NCI-H2196 treated with DMSO at 0.1 percent for 48 hours (cell line): ENCODE results near the gene COMMD10.
"Not testable (repeated sequence)": the region's sequence is repeated elsewhere in the genome, so short reads cannot be mapped to it uniquely, and the experiment has no call there.

Experiments
- DNase-seq: peaks from one replicate; lab custom pipeline; 2025; ENCODE audit not compliant: unreplicated experiment; lab: John Stamatoyannopoulos, UW

COMMD10 gene

DNA sequence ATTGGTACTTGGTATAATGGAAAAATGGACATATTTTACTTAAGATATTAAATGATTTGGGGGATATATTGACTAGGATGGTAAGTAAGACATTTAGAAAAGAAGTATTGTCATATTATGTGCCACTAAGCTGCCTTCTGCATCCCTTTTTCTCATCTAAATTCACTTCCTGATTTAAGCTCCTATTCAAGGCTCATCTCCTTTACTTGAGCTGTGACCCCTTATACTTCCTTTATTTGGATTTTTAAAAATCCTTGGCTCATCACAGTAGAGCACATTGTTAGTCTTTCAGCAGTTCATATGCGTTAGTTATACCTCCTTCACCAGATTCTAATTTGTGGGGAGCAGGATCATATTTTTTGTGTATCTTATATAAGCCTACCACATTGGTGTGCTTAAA, 6.6 kb downstream of the COMMD10 start:
- no peak for DNase-seq

DNA sequence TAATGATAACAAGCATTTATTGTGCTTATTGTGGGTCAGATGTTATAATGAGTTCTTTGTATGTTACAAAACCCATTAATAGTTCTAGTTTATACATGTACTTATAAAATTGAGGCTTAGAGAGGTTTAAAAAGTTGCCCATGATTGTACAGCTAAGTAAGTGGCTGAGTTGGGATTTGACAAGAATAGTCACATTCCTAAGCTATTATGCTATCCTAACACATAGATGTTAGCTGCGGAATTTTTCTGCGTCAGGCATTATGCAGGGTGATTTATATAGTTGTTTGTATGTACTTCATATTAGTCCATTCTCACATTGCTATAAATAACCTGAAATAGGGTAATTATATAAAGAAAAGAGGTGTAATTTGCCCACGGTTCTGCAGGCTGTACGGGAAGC, 12.5 kb downstream of the COMMD10 start:
- no peak for DNase-seq

DNA sequence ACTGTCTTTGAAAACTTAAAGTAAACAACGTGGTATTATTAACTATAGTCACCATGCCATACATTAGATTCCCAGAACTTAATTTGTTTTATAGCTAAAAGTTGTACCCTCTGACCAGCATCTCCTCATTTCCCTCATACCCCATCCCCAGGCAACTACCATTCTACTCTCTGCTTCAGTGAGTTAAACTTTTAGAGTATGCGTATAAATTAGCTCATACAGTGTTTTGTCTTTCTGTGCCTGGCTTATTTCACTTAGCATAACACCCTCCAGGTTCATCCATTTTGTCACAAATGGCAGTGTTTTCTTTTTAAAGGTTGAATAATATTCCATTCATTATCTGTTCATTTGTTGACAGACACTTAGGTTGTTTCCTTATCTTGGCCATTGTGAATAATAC, 14.2 kb downstream of the COMMD10 start:
- DNase-seq, result no peak

DNA sequence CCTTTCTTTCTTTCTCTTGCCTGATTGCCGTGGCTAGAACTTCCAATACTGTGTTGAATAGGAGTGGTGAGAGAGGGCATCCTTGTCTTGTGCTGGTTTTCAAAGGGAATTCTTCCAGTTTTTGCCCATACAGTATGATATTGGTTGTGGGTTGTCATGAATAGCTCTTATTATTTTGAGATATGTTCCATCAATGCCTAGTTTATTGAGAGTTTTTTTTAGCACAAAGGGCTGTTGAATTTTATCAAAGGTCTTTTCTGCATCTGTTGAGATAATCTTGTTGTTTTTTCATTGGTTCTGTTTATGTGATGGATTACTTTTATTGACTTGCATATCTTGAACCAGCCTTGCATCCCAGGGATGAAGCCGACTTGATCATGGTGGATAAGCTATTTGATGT, 20.1 kb downstream of the COMMD10 start:
- DNase-seq, result not testable (repeated sequence)

DNA sequence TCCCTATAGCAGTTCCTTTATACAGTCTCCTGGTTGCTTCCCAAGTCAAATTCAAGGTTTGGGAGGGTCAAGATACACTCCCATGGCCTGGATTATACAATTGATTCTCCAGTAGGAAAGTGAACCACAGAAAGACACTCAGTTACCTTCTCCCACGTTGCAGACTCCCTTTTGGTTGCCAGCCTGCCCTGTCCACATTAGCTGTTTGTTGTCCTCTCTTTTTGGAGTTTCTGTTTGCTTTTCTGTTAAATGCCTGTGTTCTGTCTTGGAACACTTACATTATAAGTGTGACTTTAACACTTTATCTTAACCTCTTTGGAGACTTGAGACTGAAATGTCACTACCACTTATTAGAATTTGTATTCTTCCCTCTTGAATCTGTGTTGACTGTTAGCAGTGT, 30.3 kb downstream of the COMMD10 start:
- no peak for DNase-seq

DNA sequence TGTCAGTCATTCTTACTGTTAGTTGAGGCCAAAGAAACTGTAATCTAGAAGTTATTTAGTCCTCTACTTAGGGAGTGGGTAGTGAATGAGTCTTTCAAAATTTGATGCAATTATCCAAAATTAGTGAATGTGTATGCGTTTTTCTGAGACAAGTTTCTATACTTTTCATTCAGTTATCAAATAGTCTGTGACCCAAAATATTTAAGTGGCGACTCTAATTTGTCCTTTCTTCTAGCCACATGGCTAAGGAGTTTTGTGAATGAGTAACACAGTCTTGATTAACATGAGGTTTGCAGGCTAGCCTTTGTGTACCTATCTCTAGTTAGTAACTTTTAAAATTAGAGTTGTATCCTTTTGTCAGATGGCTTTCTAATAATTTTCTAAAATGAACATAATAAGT, 45.6 kb downstream of the COMMD10 start:
- DNase-seq, result no peak

DNA sequence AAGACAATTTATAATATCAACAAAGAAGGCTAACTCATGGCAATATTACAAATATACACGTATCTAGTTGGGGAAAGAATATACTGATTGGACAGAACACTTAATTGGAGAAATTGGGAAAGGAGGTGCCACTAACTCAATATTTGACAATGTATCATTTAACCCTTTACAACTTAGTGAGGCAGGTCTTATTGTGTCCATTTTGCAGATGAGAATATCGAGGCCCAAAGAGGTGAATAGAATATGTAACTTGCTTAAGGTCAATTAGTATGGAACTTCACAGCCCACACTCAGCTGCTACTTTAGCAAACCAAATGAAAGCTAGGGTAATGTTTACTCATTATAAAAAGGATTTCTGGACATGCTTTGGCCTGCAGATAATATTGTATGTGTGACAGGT, 46.2 kb downstream of the COMMD10 start:
- DNase-seq, result no peak

DNA sequence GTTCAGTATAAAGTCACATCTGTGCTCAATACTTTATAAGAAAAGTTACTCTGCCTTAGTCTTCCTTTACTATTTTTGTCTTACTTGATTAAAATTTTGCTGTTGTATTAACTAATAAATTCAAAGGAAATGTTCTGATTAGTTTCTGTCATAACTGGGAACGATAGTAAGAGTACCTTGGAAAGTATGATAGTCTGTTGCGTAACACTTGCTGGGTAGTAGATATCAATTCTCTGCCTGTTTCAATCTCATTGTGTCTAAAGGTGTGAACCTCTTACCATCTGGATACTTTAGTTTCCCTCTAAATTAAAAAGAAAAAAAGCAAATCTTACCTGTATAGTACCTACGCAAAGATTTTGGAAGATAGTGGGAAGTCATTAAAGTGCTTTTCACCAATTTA, 48.5 kb downstream of the COMMD10 start:
- DNase-seq, result no peak

DNA sequence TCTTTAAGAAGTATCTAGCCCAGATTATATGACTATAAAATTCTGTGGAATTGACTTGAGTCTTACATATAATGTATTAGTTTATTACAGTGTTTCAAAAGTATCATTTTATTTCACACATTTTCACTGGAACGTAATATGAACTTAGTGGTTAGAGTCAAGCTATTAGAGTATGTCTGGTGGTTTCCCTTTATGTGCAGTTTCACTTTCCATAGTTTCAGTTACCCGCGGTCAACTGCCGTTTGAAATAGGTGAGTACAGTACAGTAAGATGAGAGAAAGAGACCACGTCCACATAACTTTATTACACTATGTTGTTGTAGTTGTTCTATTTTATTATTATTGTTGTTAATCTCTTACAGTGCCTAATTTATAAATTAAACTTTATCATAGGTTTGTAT, 50.5 kb downstream of the COMMD10 start:
- DNase-seq, result no peak

DNA sequence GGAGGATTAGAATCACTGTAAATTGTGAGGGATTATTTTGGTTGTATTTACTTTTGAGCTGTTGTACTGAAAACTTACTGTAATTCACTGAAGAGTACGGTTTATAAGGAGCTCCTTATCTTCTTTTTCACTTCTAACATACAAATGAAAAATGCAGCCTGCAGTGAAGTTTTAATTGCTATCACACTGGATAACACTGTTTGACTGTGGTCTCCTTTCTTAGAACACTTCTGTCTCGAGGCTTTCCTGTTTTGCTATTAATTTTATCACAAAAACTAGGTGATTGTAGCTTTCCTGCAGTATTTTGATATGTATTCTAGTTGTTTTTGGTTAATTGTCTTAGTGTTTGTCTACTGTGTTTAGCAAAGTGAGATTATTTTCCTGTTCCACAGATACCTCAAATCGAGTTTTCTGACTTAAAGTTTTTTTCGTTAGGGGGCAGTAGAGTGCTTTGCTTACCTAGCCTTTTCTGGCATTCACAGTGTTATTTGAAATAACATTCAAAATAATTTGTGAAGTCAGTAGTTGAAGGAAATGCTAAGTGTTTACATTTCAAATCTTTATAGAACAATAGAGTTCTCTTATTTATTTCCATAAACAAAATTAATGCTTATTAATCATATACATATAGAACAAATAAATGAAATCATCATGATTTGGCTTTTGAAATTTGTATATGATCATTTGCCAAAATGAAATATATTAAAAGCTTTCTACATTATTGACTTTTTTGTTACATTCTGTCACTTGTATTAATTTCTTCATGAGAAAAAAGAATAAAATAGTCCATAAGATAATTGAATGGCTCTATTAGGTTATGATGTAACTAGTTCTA, 52.9 kb downstream of the COMMD10 start:
- peak; percentile 30 for DNase-seq

DNA sequence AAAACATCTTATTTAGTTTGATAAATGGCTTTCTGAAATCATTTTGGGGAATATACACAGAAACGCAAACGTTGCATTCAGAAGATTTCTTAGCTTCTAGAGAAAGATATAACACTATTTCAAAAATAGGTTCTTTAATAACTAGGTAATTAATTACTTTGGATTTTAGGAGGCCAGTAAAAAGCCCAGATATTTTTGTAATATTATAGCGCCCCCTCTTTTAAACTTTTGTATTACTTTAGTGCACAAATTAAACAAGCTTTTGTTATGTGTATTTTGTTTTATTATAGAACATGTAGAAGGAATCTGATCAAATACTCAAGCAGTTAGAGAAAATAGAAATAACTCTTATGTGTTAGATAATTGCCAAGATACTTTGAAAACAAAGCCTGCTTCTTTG, 57.7 kb downstream of the COMMD10 start:
- DNase-seq, result no peak

DNA sequence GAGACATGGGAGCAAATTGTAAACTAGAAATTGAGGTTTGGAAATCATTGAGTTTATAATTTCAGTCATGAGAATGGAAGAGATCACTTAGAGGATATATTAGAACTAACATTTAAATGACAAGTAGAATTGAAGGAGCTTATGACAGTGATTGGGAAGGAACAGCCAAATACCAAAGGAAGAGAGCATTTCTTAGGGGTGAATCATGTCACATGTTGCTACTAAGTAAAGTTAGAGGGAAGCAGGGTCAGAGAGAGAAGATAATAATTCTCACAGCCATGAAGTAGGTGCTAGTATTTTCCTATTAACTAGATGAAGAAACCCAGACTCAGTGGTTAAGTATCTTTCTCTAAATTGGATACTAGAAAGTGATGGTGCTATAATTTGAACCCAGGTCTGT, 59.3 kb downstream of the COMMD10 start:
- no peak for DNase-seq

DNA sequence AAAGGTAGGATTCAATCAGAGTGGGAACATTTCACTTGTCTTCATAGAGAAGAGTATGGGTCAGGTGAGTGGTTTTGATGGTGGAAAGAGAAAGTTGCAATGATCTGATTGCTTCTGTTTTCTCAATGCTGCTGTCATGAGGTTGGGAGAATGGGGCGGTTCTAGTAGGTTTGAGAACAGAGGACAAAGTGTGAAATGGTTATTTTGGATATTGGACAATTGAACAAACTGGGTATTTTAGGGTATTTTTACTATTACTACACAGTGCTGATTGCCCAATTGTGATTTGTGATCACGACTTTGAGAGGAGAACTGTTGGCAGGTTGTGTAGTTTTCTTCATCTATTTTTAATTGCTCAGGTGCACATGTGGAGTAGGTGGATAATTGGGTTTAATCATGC, 60.2 kb downstream of the COMMD10 start:
- DNase-seq, result no peak

DNA sequence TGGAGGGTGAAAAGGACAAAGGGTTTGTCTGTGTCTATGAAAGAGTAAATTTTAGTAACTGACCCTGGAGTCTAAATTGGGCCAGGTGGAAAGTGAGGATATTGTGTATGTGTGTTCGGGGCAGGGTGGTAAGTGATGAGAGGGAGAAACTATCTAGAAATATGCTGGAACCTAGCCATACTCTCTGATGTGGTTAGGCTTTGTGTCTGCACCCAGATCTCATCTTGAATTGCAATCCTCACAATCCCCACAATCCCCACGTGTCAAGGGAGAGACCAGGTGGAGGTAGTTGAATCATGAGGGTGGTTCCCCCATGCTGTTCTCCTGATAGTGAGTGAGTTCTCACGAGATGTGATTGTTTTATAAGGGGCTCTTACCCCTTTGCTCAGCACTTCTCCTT, 60.6 kb downstream of the COMMD10 start:
- no peak for DNase-seq

DNA sequence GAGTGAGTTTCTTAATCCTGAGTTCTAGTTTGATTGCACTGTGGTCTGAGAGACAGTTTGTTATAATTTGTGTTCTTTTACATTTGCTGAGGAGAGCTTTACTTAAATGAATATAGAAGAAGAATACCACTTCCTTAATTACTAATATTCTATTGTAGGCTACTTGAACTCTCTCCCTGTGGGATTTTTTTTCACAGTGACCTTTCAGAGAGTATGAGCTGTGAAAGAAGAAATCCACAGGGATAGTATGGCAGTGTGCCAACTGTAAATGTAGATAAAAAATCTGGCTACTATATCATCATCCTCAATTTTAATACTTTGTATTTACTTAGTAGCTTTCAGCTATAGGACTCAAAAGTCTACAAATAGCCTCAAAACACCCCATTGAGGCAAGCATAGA, 67.3 kb downstream of the COMMD10 start:
- DNase-seq, result no peak

DNA sequence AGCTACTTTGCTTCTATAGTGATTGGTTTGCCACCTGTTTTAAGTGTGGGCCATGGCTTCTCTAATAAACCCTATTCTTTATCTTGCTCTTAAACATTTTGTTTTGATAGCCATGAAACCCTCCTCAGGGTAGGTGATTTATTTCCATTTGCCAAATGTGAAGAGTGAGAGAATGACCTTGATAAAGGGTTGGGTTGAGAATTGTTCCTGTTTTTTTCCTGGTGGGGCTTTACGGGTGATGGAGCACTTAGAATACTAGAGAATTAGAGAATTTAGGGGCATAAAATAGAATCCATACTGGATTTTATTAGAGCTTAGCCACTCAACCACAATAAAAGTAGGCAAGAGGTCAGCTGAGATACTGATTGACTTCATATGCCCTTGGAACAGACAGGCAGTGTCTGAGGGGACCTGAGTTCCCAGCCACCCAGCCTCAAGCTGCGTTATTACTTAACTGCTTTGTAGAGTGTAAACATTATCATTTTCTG, 68.9 kb downstream of the COMMD10 start:
- DNase-seq, result no peak

DNA sequence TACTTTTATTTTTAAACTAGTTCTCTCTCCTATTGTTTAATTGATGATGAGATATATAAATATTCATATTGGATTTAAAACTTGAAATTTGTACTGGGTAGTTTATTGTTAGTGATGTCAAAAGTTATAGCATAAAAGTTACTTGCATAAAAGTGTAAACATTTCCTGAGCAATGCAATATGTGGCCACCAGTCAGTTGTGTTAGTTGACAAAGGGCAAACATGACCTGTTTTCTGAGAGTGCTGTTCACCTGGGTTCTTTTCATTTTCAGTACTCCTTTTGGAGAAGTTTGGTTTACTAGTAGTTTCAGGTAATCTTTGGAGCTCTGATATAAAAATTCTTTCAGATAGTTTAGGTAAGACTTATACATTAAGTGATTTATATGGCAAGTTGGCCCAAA, 69.4 kb downstream of the COMMD10 start:
- DNase-seq, result no peak

DNA sequence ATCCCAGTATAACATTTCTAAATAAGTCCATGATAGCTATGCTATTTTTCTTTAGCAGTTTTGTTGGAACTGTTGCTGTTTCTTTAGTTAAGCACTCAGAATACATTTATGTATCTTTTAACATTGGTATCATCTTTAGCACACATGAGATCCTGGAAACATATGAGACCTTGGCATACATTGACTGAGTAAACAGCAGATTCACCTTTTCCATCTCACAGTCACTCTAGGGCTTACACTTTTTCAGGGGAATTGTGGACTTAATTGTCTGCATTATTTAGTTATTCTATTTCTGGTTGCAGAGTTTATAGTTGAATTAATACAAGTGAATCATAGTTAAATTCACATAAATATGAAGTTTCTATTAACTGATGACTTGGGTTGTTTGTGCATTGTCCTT, 70.1 kb downstream of the COMMD10 start:
- DNase-seq, result no peak

DNA sequence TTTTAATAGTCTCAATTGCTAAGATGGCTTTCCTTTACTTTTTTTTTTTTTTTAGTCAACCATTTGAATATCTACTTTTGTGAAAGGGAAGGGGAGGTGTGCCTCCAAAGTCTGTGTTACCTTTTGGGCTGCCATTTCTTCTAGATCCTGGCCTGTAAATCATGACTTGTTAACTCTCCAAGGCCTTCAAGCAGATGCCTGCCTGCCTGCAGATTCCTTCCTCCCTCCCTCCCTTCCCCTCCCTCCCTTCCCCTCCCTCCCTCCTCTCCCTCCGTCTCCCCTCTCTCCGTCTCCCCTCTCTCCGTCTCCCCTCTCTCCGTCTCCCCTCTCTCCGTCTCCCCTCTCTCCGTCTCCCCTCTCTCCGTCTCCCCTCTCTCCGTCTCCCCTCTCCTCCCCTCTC, 73.1 kb downstream of the COMMD10 start:
- DNase-seq, result no peak

DNA sequence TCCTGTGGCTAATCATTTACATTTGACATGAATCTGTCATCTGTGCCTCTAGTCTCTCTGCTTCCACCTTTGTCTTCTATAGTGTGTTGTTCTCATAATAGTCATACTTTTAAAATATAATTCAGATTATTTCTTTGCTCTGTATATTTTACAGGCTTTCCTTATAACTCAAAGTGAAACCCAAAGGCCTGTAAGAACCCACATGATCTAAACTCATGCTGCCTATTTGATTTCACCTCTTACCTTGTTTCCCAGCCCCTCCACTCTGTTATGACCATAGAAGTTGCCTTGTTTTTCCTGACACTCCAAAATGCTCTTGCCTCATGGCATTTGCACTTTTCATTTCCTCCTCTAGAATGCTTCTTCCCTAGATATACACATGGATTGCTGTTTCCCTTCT, 74.2 kb downstream of the COMMD10 start:
- DNase-seq, result no peak

DNA sequence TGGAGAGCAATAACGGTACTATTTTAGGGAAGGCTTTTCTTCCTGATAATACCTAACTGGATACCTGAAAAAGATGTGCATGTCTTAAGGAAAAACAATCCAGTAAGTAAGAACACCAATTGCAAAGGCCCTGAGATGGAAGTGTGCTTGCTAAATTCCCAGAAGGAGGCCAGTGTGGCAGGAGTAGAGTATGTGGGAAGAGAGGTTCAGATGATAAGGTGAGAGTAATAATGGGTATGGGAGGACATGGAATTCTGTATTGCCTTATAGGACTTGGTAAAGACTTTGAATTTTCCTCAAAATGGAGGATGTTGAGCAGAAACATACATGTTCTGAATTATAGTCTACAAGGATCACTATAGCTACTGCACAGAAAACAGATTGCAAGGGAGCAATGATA, 89.3 kb downstream of the COMMD10 start:
- DNase-seq, result no peak

DNA sequence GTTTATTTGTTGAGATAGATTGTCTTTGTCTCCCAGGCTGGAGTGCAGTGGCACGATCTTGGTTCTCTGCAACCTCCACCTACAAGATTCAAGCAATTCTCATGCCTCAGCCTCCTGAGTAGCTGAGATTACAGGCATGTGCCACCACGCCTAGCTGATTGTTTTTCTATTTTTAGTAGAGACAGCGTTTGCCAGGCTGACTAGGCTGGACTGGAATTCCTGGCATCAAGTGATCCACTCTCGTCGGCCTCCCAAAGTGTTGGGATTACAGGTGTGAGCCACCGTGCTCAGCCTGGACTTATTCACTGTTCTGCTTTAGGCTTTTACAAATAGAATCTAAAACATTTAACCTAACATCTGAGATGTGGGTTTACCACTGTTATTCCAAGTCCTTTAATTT, 91.3 kb downstream of the COMMD10 start:
- DNase-seq, result no peak

DNA sequence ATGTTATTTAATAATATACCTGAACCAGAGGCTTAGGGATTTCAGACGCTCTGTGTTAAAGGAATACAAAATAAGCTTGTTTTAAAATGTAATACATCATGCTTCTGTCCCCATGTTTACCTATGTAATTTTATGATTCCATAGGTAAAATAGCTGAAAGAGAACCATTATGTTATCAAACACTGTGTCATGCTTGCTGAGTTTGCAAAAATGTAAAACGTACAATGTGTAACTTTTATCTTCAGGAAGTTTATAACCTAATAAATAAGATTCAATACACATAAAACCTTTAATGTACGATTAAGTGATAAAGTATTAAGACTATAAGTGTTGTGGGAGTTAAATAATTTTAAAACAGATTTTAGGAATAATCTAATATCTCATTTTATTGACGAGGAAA, 94.1 kb downstream of the COMMD10 start:
- no peak for DNase-seq
